SK-N-SH (cell line): ENCODE results near the gene HS1BP3. TPM values are rescaled to one million over a fixed set of nuclear protein-coding genes. Genes with fewer than 3 reads are reported as not detected.

ENCODE experiments used
- CTCF ChIA-PET: fragments of 300-600, 350-600 bp; formaldehyde crosslinking; extraction: SDS; loops from one replicate; lab custom pipeline; 2021; lab: Yijun Ruan, JAX
- POLR2A ChIA-PET: fragments of 350-600 bp; sonication (Branson Sonifier 250); formaldehyde crosslinking; extraction: SDS; loops from one replicate; lab custom pipeline; 2020; ENCODE audit warnings: antibody characterized with exemption, inconsistent platforms; lab: Yijun Ruan, JAX
- DNase-seq: peaks from one replicate; pipeline ENCODE4 v3.0.0; 2012
- H2AFZ ChIP-seq: fragments of 200-600 bp; sonication (generic); 2 replicates; pipeline ENCODE4 v1.8.1; 2016; ENCODE audit warnings: antibody characterized with exemption, mild to moderate bottlenecking, low read depth
- H3F3A ChIP-seq: fragments of 200-600 bp; sonication (generic); replicated peaks from 2 replicates; pipeline ENCODE3; 2016; ENCODE audit warnings: antibody characterized with exemption, mild to moderate bottlenecking; ENCODE audit not compliant: insufficient read depth
- H3K27ac ChIP-seq, 2 experiments: fragments of 200-500 bp in 1 of 2; fragments of 200-600 bp in 1 of 2; sonication (Bioruptor generic) in 1 of 2; sonication (generic), shearing (Covaris generic) in 1 of 2; 2 replicates each; pipeline versions ENCODE4 v1.5.1 to v1.6.1; 2014 to 2016; ENCODE audit warnings: low read depth in 2 of 2, inconsistent platforms in 1 of 2, low read length in 1 of 2, mild to moderate bottlenecking in 1 of 2, mixed read lengths in 1 of 2
- H3K27me3 ChIP-seq: fragments of 200-600 bp; sonication (generic), shearing (Covaris generic); 2 replicates; pipeline ENCODE4 v1.6.1; 2016; ENCODE audit warnings: mixed run types; ENCODE audit not compliant: insufficient read depth
- H3K36me3 ChIP-seq, 2 experiments: fragments of 200-500 bp in 1 of 2; fragments of 200-600 bp in 1 of 2; sonication (Bioruptor generic) in 1 of 2; sonication (generic) in 1 of 2; replicated peaks in 1 of 2; 2 replicates each; pipeline versions ENCODE3 to v1.5.1; 2014 to 2016; ENCODE audit warnings: low read length in 1 of 2, mild to moderate bottlenecking in 1 of 2; ENCODE audit not compliant: insufficient read depth in 2 of 2, control insufficient read depth in 1 of 2
- H3K4me1 ChIP-seq, 2 experiments: fragments of 200-500 bp in 1 of 2; fragments of 200-600 bp in 1 of 2; sonication (Bioruptor generic) in 1 of 2; sonication (generic), shearing (Covaris generic) in 1 of 2; 2 replicates each; pipeline versions ENCODE4 v1.5.1 to v1.6.1; 2014 to 2016; ENCODE audit warnings: low read depth in 1 of 2, low read length in 1 of 2, mixed run types in 1 of 2; ENCODE audit not compliant: insufficient read depth in 2 of 2, control insufficient read depth in 1 of 2
- H3K4me2 ChIP-seq: fragments of 200-600 bp; sonication (generic), shearing (Covaris generic); 2 replicates; pipeline ENCODE4 v1.6.1; 2017; ENCODE audit warnings: mixed run types
- H3K4me3 ChIP-seq, 2 experiments: fragments of 200-500 bp in 1 of 2; fragments of 200-600 bp in 1 of 2; sonication (Bioruptor generic) in 1 of 2; sonication (generic), shearing (Covaris generic) in 1 of 2; 2 replicates each; pipeline versions ENCODE4 v1.5.1 to v1.8.1; 2014 to 2016; ENCODE audit warnings: low read depth in 2 of 2, inconsistent platforms in 1 of 2, low read length in 1 of 2, mild to moderate bottlenecking in 1 of 2, mixed read lengths in 1 of 2, moderate library complexity in 1 of 2
- H3K79me2 ChIP-seq: fragments of 200-600 bp; sonication (generic); 2 replicates; pipeline ENCODE4 v1.8.1; 2017; ENCODE audit warnings: mild to moderate bottlenecking; ENCODE audit not compliant: insufficient read depth
- H3K9ac ChIP-seq: fragments of 200-600 bp; sonication (generic); 2 replicates; pipeline ENCODE4 v1.6.1; 2017; ENCODE audit warnings: mixed run types
- H3K9me2 ChIP-seq: fragments of 200-600 bp; sonication (generic); 2 replicates; pipeline ENCODE4 v1.6.1; 2017; ENCODE audit warnings: mixed run types
- H3K9me3 ChIP-seq: fragments of 200-600 bp; sonication (generic); 2 replicates; pipeline ENCODE4 v1.6.1; 2017; ENCODE audit warnings: mixed run types, mild to moderate bottlenecking, moderate library complexity
- H4K20me1 ChIP-seq: fragments of 200-600 bp; sonication (generic); 2 replicates; pipeline ENCODE4 v1.6.1; 2017; ENCODE audit warnings: mild to moderate bottlenecking, mixed run types; ENCODE audit not compliant: insufficient read depth
- CHD2 ChIP-seq: fragments of 150-350 bp; IDR thresholded peaks from 2 replicates; pipeline ENCODE4 v1.6.1; 2018; ENCODE audit warnings: low read length; ENCODE audit not compliant: partially characterized antibody
- CTCF ChIP-seq: fragments of 200-600 bp; sonication (generic); IDR thresholded peaks from 2 replicates; pipeline ENCODE4 v1.6.1; 2017; ENCODE audit warnings: antibody characterized with exemption, mild to moderate bottlenecking, moderate library complexity
- ELF1 ChIP-seq: IDR thresholded peaks from 2 replicates; pipeline ENCODE4 v1.4.0; 2012
- EZH2phosphoT487 ChIP-seq: fragments of 200-600 bp; sonication (generic); IDR thresholded peaks from 2 replicates; pipeline ENCODE4 v1.6.1; 2017; ENCODE audit warnings: low read depth, mixed run types, mild to moderate bottlenecking, antibody characterized with exemption, moderate library complexity, borderline replicate concordance
- FOSL2 ChIP-seq: IDR thresholded peaks from 2 replicates; pipeline ENCODE4 v1.4.0; 2012; ENCODE audit warnings: low read depth, mild to moderate bottlenecking, moderate library complexity, borderline replicate concordance
- FOXM1 ChIP-seq: IDR thresholded peaks from 2 replicates; pipeline ENCODE4 v1.4.0; 2012; ENCODE audit warnings: low read depth, mild to moderate bottlenecking
- GATA2 ChIP-seq: sonication (generic); formaldehyde crosslinking; IDR thresholded peaks from 2 replicates; pipeline ENCODE4 v1.5.0; 2020; ENCODE audit warnings: mild to moderate bottlenecking, missing genetic modification reagents
- IRF3 ChIP-seq: fragments of 150-350 bp; IDR thresholded peaks from 2 replicates; pipeline ENCODE4 v1.6.1; 2016; ENCODE audit warnings: mild to moderate bottlenecking, low read depth, low read length
- NFIC ChIP-seq: IDR thresholded peaks from 2 replicates; pipeline ENCODE4 v1.4.0; 2012; ENCODE audit warnings: borderline replicate concordance
- POLR2AphosphoS5 ChIP-seq: IDR thresholded peaks from 2 replicates; pipeline ENCODE4 v1.6.1; 2012; ENCODE audit warnings: low read depth, low read length
- RAD21 ChIP-seq: IDR thresholded peaks from 2 replicates; pipeline ENCODE4 v1.6.1; 2012; ENCODE audit warnings: mild to moderate bottlenecking, low read length
- RCOR1 ChIP-seq: fragments of 150-350 bp; IDR thresholded peaks from 2 replicates; pipeline ENCODE4 v1.6.1; 2017; ENCODE audit warnings: antibody characterized with exemption, low read length
- REST ChIP-seq: IDR thresholded peaks from 2 replicates; pipeline ENCODE4 v1.6.1; 2012; ENCODE audit warnings: mild to moderate bottlenecking, low read depth, low read length, moderate library complexity
- RFX5 ChIP-seq: IDR thresholded peaks from 2 replicates; pipeline ENCODE4 v1.6.1; 2012; ENCODE audit warnings: mild to moderate bottlenecking, improper control_type of control experiment, low read length
- RXRA ChIP-seq: IDR thresholded peaks from 2 replicates; pipeline ENCODE4 v1.4.0; 2012; ENCODE audit warnings: low read depth, mild to moderate bottlenecking, borderline replicate concordance
- SIN3A ChIP-seq: IDR thresholded peaks from 2 replicates; pipeline ENCODE4 v1.6.1; 2012; ENCODE audit warnings: low read depth, mild to moderate bottlenecking, low read length, moderate library complexity, borderline replicate concordance
- SMC3 ChIP-seq: IDR thresholded peaks from 2 replicates; pipeline ENCODE4 v1.6.1; 2012; ENCODE audit warnings: low read depth, low read length, improper control_type of control experiment
- TAF1 ChIP-seq: IDR thresholded peaks from 2 replicates; pipeline ENCODE4 v1.6.1; 2012; ENCODE audit warnings: low read depth, mild to moderate bottlenecking, low read length, moderate library complexity, borderline replicate concordance
- USF2 ChIP-seq: fragments of 150-350 bp; IDR thresholded peaks from 2 replicates; pipeline ENCODE4 v1.6.1; 2017; ENCODE audit warnings: antibody characterized with exemption, low read length, low read depth, borderline replicate concordance
- ZBTB33 ChIP-seq: IDR thresholded peaks from 2 replicates; pipeline ENCODE4 v1.4.0; 2012; ENCODE audit warnings: low read depth, borderline replicate concordance
- WGBS: methylation state at CpG from one replicate; pipeline ENCODE4 v1.1.6; 2017; ENCODE audit warnings: low lambda C conversion rate; 5-methylcytosine and 5-hydroxymethylcytosine counted together
- polyA plus RNA-seq, 3 experiments: library from polyadenylated mRNA; depleted of rRNA; stranded (reverse); fragments of >200 nt; gene quantifications; 2 replicates each; pipeline ENCODE4 v1.2.3, GENCODE V29; 2012

The HS1BP3 gene
- polyA plus RNA-seq, 1 of the 3 experiments (the other 2 are of a cell fraction), result 20.1 TPM

- ChIA-PET CTCF (interaction anchor here (1.0 to 1.8 kb wide), 3 partner anchors 14 to 67 kb away, joined by 3 to 5 read pairs (median 4); partner anchors contain the start of gene HS1BP3), POLR2A (interaction anchor here (1.8 kb wide), 1 partner anchor 138 kb away, joined by 4 read pairs; the partner anchor contains the start of gene RHOB)
- no peak for DNase-seq
- H3F3A ChIP-seq, result peaks cover 27% of the 10 kb centered on the region
- peak overlapping the region; percentile 66; the same call in 1 of the 2 replicates for H3K9ac ChIP-seq
- no peaks in the 10 kb centered on the region for H3K79me2 ChIP-seq
- peak overlapping the region; percentile 66 for H3K4me2 ChIP-seq
- H3K36me3 ChIP-seq, result no peaks in the 10 kb centered on the region
- peaks cover 23 to 30% of the 10 kb centered on the region in 2 experiments; a peak in 3 of 4 replicates for H3K4me1 ChIP-seq
- peak overlapping the region; percentile 64 to 87 for H3K27ac ChIP-seq
- peak overlapping the region; percentile 25; the same call in 1 of the 2 replicates for H2AFZ ChIP-seq
- WGBS, result 52% methylated on average over 10 of the region's 11 CpGs
- no peaks in the 10 kb centered on the region for H4K20me1 ChIP-seq
- H3K9me3 ChIP-seq, result no peaks in the 10 kb centered on the region
- H3K27me3 ChIP-seq, result no peaks in the 10 kb centered on the region
- H3K4me3 ChIP-seq, result peak overlapping the region in 1 of 2 experiments; percentile 49; a peak in 1 of 4 replicates
- no peaks in the 10 kb centered on the region for H3K9me2 ChIP-seq
- TF ChIP-seq POLR2AphosphoS5 (peak; percentile 92), CHD2 (no peak), SMC3 (no peak), RFX5 (no peak), CTCF (no peak), EZH2phosphoT487 (no peak), REST (peak; percentile 61), ZBTB33 (no peak), RAD21 (no peak), FOSL2 (peak; percentile 86), SIN3A (peak; percentile 70; the same call in 1 of the 2 replicates), USF2 (no peak), ELF1 (no peak), GATA2 (CRISPR knock-in tag) (no peak), IRF3 (no peak), NFIC (peak; percentile 90; the same call in 1 of the 2 replicates), RXRA (peak; percentile 98), RCOR1 (no peak), TAF1 (peak; percentile 17; the same call in 1 of the 2 replicates), FOXM1 (peak; percentile 84)
Observed at GRCh38 chr2:20584399-20585358, 66.2 kb downstream of the HS1BP3 start.
